ENCODE data around the gene FBXO34. TPM values are rescaled to one million over a fixed set of nuclear protein-coding genes. Genes with fewer than 3 reads are reported as not detected.
"Not testable (repeated sequence)": the region's sequence is repeated elsewhere in the genome, so short reads cannot be mapped to it uniquely, and the experiment has no call there.

The FBXO34 gene
- total RNA-seq, 4 donors from 2014 or later, result 29.7 to 48.1 (median 37.3) TPM

DNA sequence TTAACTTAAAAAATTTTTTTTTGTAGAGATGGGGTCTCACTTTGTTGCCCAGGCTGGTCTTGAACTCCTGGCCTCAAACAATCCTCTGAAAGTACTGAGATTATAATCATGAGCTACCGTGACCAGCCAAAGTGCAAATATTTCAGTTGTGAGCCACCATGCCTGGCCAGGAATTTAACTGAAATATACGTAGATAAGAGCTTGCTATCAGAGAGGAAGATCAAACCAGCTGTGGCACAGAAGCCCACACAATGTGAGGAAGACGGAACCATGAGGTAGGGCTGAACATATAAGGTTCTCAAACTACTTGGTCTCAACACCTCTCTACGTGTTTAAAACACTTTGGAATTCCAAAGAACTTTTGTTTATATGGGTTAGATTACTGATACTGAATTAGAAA, 111.3 kb downstream of the FBXO34 start:
- TF ChIP-seq POLR2A (IDR thresholded peaks at IDR 0.05), result no peak
- no peak for TF ChIP-seq CTCF (IDR thresholded peaks at IDR 0.05)
- no peak for DNase-seq (ENCODE audit: low spot score in 2 of 2)
- H3K4me3 ChIP-seq (ENCODE audit: low read depth, poor library complexity, severe bottlenecking), result no peak overlapping the region
- intact Hi-C loops (cut with DNase I; ENCODE audit: low total_unique reads), result no loop called here
- WGBS, 2 donors, result 84 to 86% methylated on average over 4 of the region's 4 CpGs

- intact Hi-C loops (cut with DNase I; ENCODE audit: low total_unique reads); H3K4me3 ChIP-seq (ENCODE audit: low read depth, poor library complexity, severe bottlenecking); DNase-seq (ENCODE audit: low spot score in 2 of 2): not testable (repeated sequence)
- WGBS, 2 donors, result 81 to 83% methylated on average over 10 of the region's 10 CpGs
These were observed 111.8 kb downstream of the FBXO34 start for GRCh38 chr14:55383056-55383466.

GRCh38 chr14:55383541-55384140, 112.4 kb downstream of the FBXO34 start:
- intact Hi-C loops (cut with DNase I; ENCODE audit: low total_unique reads), result no loop called here
- 83 to 90% methylated on average over 5 of the region's 5 CpGs for WGBS, 2 donors
- TF ChIP-seq CTCF (IDR thresholded peaks at IDR 0.05) (no peak), POLR2A (IDR thresholded peaks at IDR 0.05) (no peak)
- H3K4me3 ChIP-seq (ENCODE audit: low read depth, poor library complexity, severe bottlenecking), result no peak overlapping the region
- DNase-seq (ENCODE audit: low spot score in 2 of 2), result no peak

GRCh38 chr14:55384536-55384935, 113.3 kb downstream of the FBXO34 start:
- WGBS, 2 donors, result 71 to 75% methylated on average over 3 of the region's 3 CpGs
- intact Hi-C loops (cut with DNase I; ENCODE audit: low total_unique reads), result no loop called here

GRCh38 chr14:55386037-55386808, 115.0 kb downstream of the FBXO34 start:
- WGBS, 2 donors, result 84 to 88% methylated on average over 6 of the region's 6 CpGs
- intact Hi-C loops (cut with DNase I; ENCODE audit: low total_unique reads), result no loop called here
- no peak overlapping the region for H3K4me3 ChIP-seq (ENCODE audit: low read depth, poor library complexity, severe bottlenecking)
- no peak for DNase-seq (ENCODE audit: low spot score in 2 of 2)
- TF ChIP-seq CTCF (IDR thresholded peaks at IDR 0.05), result no peak
- no peak for TF ChIP-seq POLR2A (IDR thresholded peaks at IDR 0.05)

More at GRCh38 chr14:55384536-55384935, 113.3 kb downstream of the FBXO34 start:
- no peak for DNase-seq (ENCODE audit: low spot score in 2 of 2)
- no peak for TF ChIP-seq CTCF (IDR thresholded peaks at IDR 0.05)
- TF ChIP-seq POLR2A (IDR thresholded peaks at IDR 0.05), result no peak
- H3K4me3 ChIP-seq (ENCODE audit: low read depth, poor library complexity, severe bottlenecking), result no peak overlapping the region

GRCh38 chr14:55387121-55387520, 115.9 kb downstream of the FBXO34 start:
- H3K4me3 ChIP-seq (ENCODE audit: low read depth, poor library complexity, severe bottlenecking), result no peak overlapping the region
- WGBS, 2 donors, result 96 to 98% methylated on average over 4 of the region's 4 CpGs
- intact Hi-C loops (cut with DNase I; ENCODE audit: low total_unique reads), result no loop called here
- DNase-seq (ENCODE audit: low spot score in 2 of 2), result no peak
- TF ChIP-seq POLR2A (IDR thresholded peaks at IDR 0.05) (no peak), CTCF (IDR thresholded peaks at IDR 0.05) (no peak)
